ENCODE results near the gene TRPM1.

Gene TRPM1

DNA sequence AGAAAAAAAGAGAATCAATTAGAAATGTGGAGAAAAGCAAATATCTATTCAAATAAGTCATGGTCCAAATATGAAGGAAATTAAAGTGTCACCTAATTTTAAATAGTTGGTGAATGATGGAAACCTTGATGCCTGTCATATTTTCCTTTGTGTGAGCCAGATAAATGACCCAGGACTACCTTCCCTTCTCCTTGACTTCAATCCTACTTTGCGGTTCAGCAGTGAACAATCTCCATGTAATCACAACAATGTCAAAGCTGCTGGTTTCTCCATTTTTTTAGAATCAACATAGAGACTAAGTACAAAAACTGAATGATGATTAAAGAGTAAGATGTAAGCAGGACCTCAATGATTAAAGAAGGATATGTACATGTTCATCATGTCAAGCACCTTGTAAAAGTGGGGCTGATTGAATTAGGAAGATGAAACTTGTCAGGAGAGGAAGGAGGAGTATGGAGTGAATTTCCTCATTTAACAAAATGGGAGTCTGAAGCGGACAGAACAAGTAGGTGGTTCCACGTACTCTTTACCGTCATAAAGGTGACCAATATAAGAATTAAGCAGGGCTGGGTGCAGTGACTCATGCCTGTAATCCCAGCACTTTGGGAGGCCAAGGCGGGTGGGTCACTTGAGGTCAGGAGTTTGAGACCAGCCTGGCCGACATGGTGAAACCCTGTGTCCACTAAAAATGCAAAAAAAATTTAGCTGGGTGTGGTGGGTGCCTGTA, 43.1 kb downstream of the TRPM1 start:
- Histone ChIP-seq H3K9ac (ENCODE audit: low read depth in 1 of 2, low read length in 2 of 2) (no peak overlapping the region), H3K9me3 (ENCODE audit: control insufficient read depth in 2 of 2, low read length in 2 of 2) (no peaks in the 10 kb centered on the region), H3K4me1 (ENCODE audit: control insufficient read depth in 2 of 2, insufficient read depth in 2 of 2, low read length in 2 of 2) (no peaks in the 10 kb centered on the region), H3K36me3 (ENCODE audit: control insufficient read depth in 2 of 2, insufficient read depth in 2 of 2, low read length in 2 of 2) (no peaks in the 10 kb centered on the region), H3K27me3 (ENCODE audit: control insufficient read depth in 2 of 2, insufficient read depth in 2 of 2, low read length in 2 of 2) (no peaks in the 10 kb centered on the region), H3K27ac (ENCODE audit: low read depth in 2 of 2, low read length in 2 of 2) (no peak overlapping the region), H3K4me3 (ENCODE audit: low read length in 2 of 2) (no peak overlapping the region)

DNA sequence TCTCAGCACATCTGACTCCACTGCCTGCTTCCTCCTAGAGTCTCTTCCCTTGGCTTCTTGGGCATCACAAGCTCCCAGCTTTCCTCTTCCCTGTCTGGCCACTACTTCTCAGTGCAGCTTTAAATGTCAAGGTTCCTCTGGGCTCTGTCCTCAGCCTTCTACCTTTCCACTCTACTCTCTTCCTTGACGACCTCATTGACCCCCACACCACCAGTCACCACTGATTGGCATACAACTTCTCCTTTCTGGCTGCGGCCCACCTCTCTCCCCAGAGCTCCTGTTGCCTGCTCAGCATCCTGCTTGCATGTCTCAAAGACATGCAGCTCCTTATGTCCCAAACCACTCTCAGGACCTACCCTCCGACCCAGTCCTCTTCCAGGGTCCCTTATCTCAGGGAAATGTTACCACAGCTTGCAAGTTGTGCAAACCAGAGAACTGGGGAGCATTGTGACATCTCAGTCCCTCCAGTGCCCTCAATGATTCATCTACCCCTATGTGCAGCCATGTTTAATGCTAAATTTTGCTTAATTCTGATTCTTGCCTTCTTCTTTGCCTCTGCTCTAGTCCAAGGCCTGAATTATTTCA, 49.9 kb downstream of the TRPM1 start:
- H3K4me3 ChIP-seq (ENCODE audit: low read length in 2 of 2): no peak overlapping the region
- H3K27ac ChIP-seq (ENCODE audit: low read depth in 2 of 2, low read length in 2 of 2): no peak overlapping the region
- H3K36me3 ChIP-seq (ENCODE audit: control insufficient read depth in 2 of 2, insufficient read depth in 2 of 2, low read length in 2 of 2): no peaks in the 10 kb centered on the region
- H3K9ac ChIP-seq (ENCODE audit: low read depth in 1 of 2, low read length in 2 of 2): no peak overlapping the region
- no peaks in the 10 kb centered on the region for H3K27me3 ChIP-seq (ENCODE audit: control insufficient read depth in 2 of 2, insufficient read depth in 2 of 2, low read length in 2 of 2)
- H3K9me3 ChIP-seq (ENCODE audit: control insufficient read depth in 2 of 2, low read length in 2 of 2): no peaks in the 10 kb centered on the region
- no peaks in the 10 kb centered on the region for H3K4me1 ChIP-seq (ENCODE audit: control insufficient read depth in 2 of 2, insufficient read depth in 2 of 2, low read length in 2 of 2)

DNA sequence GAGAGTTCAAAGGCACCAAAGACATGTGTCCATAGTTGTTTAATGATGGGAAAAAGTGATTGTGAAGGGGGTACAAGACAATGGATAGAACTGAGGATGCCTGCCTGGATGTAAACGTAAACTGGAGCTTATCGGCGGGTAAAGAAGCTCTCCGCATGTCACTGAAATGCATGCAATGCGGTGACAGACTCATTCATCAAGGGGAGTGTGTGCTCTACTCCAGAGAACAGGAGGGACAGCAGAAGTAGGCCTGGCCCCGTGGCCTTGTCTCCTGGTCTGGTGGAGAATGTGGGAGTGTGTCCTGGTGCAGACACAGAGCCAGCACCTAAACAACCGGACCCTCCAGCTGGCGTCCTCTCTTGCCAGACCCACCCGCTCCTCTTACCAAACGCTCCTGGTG, 50.6 kb downstream of the TRPM1 start:
- Histone ChIP-seq H3K4me3 (ENCODE audit: low read length in 2 of 2) (no peak overlapping the region), H3K27me3 (ENCODE audit: control insufficient read depth in 2 of 2, insufficient read depth in 2 of 2, low read length in 2 of 2) (no peaks in the 10 kb centered on the region), H3K9me3 (ENCODE audit: control insufficient read depth in 2 of 2, low read length in 2 of 2) (no peaks in the 10 kb centered on the region), H3K4me1 (ENCODE audit: control insufficient read depth in 2 of 2, insufficient read depth in 2 of 2, low read length in 2 of 2) (no peaks in the 10 kb centered on the region), H3K36me3 (ENCODE audit: control insufficient read depth in 2 of 2, insufficient read depth in 2 of 2, low read length in 2 of 2) (no peaks in the 10 kb centered on the region), H3K9ac (ENCODE audit: low read depth in 1 of 2, low read length in 2 of 2) (no peak overlapping the region), H3K27ac (ENCODE audit: low read depth in 2 of 2, low read length in 2 of 2) (no peak overlapping the region)

DNA sequence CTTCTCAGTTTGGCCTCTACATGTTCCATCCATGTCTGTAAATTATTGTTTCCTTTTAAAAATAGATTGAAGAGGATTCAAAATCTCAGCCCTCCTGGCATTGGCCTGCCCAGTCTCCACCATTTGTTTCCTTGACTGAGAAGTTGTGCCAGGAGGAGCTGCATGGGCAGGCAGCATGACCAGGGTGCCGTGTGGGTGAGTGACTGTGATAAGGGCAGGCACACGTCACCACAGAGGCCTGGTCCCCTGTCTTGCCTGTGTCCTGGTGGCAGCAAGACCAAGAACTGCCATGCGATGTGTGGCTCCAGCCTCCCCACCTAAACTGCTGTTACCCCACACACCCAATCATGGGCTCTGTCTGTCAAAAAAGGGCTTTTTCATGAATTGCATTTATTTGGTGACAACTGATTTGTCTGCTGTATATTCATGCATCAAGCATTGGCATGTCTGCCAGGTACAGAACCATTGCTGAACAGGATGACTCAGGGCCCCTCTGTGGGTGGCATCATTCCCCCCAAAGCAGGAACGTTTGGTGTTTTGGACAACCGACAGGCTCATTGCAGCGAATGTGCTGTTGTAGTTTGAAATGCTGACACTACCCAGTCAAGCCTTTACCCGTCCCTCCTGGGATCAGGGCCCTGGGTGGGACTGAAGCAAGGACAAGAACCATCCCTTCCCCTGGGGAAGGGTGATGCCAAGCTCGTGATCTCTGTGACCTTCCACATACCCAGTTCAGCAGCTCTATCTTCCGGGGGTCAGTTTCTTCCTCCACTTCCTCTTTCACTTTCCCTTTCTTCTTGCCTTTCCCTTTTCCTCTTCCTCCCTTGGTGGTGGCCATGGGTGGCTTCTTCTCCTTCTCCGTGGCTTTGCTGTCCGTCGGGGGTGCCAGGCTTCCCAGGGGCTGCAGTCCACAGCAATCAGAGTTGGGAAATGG, 51.6 kb downstream of the TRPM1 start:
- Histone ChIP-seq H3K9me3 (ENCODE audit: control insufficient read depth in 2 of 2, low read length in 2 of 2) (no peaks in the 10 kb centered on the region), H3K27me3 (ENCODE audit: control insufficient read depth in 2 of 2, insufficient read depth in 2 of 2, low read length in 2 of 2) (no peaks in the 10 kb centered on the region), H3K36me3 (ENCODE audit: control insufficient read depth in 2 of 2, insufficient read depth in 2 of 2, low read length in 2 of 2) (no peaks in the 10 kb centered on the region), H3K27ac (ENCODE audit: low read depth in 2 of 2, low read length in 2 of 2) (no peak overlapping the region), H3K9ac (ENCODE audit: low read depth in 1 of 2, low read length in 2 of 2) (no peak overlapping the region), H3K4me3 (ENCODE audit: low read length in 2 of 2) (no peak overlapping the region), H3K4me1 (ENCODE audit: control insufficient read depth in 2 of 2, insufficient read depth in 2 of 2, low read length in 2 of 2) (no peaks in the 10 kb centered on the region)

DNA sequence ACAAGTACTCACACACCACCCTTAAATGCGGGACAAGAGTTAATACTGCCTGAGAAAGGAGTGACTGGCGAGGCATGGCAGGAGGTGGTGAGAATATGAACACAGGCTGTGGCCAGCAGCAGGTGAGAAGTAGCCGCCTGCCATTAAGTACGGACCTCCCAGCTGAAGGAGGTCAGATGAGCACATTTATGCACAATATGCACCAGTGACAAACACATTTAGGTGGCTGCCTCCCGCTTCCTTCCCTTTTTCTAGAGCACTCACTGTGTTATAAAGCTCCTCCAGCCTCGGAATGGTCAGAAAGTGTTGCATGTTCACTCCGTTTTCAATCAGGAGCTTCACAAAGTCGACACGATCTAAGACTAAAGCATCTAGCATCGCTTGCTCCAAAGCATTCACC, 52.4 kb downstream of the TRPM1 start:
- no peaks in the 10 kb centered on the region for H3K4me1 ChIP-seq (ENCODE audit: control insufficient read depth in 2 of 2, insufficient read depth in 2 of 2, low read length in 2 of 2)
- no peaks in the 10 kb centered on the region for H3K36me3 ChIP-seq (ENCODE audit: control insufficient read depth in 2 of 2, insufficient read depth in 2 of 2, low read length in 2 of 2)
- no peaks in the 10 kb centered on the region for H3K9me3 ChIP-seq (ENCODE audit: control insufficient read depth in 2 of 2, low read length in 2 of 2)
- no peak overlapping the region for H3K4me3 ChIP-seq (ENCODE audit: low read length in 2 of 2)
- no peak overlapping the region for H3K9ac ChIP-seq (ENCODE audit: low read depth in 1 of 2, low read length in 2 of 2)
- no peak overlapping the region for H3K27ac ChIP-seq (ENCODE audit: low read depth in 2 of 2, low read length in 2 of 2)
- no peaks in the 10 kb centered on the region for H3K27me3 ChIP-seq (ENCODE audit: control insufficient read depth in 2 of 2, insufficient read depth in 2 of 2, low read length in 2 of 2)

DNA sequence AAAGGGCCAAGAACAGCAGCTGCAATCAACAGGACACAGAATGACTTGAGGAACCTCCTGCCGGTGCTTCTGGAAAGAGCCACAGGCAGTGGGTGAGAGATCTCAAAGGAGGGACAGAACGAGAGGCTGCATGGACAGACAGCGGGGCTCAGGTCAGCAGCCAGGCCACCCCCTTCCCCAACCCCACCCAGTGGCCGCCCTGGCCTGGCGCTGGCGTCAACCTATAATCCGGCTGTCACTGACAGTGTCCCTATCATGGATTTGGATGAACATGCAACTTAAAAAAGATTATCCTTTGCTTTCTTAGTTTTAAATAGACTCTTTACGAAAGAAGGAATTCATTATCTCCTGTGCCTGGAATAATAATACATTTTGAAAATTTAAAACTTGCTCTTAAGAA, 54.1 kb downstream of the TRPM1 start:
- no peaks in the 10 kb centered on the region for H3K9me3 ChIP-seq (ENCODE audit: control insufficient read depth in 2 of 2, low read length in 2 of 2)

DNA sequence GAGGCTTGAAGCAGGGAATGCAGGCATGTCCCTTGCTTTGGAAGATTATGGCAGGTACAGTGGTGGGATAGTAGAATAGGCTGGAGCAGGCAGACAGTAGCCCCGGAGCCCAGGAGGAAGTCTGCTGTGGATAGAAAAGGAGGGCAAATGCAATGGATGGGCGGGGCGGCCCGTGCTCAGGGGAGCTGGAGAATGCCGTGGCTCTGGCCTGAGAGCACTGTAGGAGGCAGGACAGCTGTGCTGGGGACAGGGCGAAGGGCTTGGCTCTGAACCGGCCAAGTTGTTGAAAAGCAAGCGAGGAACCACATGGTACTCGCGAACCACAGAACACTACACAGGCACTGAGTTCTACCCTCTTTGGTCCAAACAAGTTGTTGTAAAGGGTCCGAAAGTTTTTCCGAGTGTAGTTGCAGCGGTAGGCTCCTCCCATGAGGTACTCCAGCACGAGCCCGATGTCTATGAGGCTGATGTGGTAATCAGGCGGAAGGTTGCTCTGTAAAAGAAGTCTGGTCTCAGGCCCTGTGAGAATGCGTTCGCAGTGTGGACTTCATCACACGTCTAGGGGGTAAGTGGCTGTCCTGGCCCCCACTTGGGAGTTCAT, 54.7 kb downstream of the TRPM1 start:
- Histone ChIP-seq H3K9ac (ENCODE audit: low read depth in 1 of 2, low read length in 2 of 2) (no peak overlapping the region), H3K9me3 (ENCODE audit: control insufficient read depth in 2 of 2, low read length in 2 of 2) (no peaks in the 10 kb centered on the region), H3K4me1 (ENCODE audit: control insufficient read depth in 2 of 2, insufficient read depth in 2 of 2, low read length in 2 of 2) (no peaks in the 10 kb centered on the region), H3K36me3 (ENCODE audit: control insufficient read depth in 2 of 2, insufficient read depth in 2 of 2, low read length in 2 of 2) (no peaks in the 10 kb centered on the region), H3K4me3 (ENCODE audit: low read length in 2 of 2) (no peak overlapping the region), H3K27ac (ENCODE audit: low read depth in 2 of 2, low read length in 2 of 2) (no peak overlapping the region), H3K27me3 (ENCODE audit: control insufficient read depth in 2 of 2, insufficient read depth in 2 of 2, low read length in 2 of 2) (no peaks in the 10 kb centered on the region)

More for the DNA sequence above, 54.1 kb downstream of the TRPM1 start:
- Histone ChIP-seq H3K4me1 (ENCODE audit: control insufficient read depth in 2 of 2, insufficient read depth in 2 of 2, low read length in 2 of 2) (no peaks in the 10 kb centered on the region), H3K9ac (ENCODE audit: low read depth in 1 of 2, low read length in 2 of 2) (no peak overlapping the region), H3K4me3 (ENCODE audit: low read length in 2 of 2) (no peak overlapping the region), H3K36me3 (ENCODE audit: control insufficient read depth in 2 of 2, insufficient read depth in 2 of 2, low read length in 2 of 2) (no peaks in the 10 kb centered on the region), H3K27ac (ENCODE audit: low read depth in 2 of 2, low read length in 2 of 2) (no peak overlapping the region), H3K27me3 (ENCODE audit: control insufficient read depth in 2 of 2, insufficient read depth in 2 of 2, low read length in 2 of 2) (no peaks in the 10 kb centered on the region)

DNA sequence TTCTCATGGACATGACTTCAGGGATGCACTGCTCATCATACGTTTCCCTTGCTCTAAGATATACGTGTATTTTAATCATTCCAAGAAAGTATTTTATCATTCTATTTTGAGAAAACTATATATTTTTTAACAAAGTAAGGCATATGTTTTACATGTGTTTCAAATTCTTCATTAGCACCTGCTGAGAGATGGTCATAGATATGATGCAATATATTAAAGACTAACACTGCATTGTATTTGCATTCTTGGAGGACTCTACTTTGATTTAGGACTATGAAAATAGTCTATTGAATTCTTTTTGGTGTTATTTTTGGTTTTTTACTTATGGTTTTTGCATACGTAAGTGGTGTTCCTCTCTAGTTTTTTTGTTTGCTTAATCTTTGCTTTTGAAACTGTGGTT, 55.9 kb downstream of the TRPM1 start:
- Histone ChIP-seq H3K4me1 (ENCODE audit: control insufficient read depth in 2 of 2, insufficient read depth in 2 of 2, low read length in 2 of 2) (no peaks in the 10 kb centered on the region), H3K9ac (ENCODE audit: low read depth in 1 of 2, low read length in 2 of 2) (no peak overlapping the region), H3K4me3 (ENCODE audit: low read length in 2 of 2) (no peak overlapping the region), H3K27ac (ENCODE audit: low read depth in 2 of 2, low read length in 2 of 2) (no peak overlapping the region), H3K9me3 (ENCODE audit: control insufficient read depth in 2 of 2, low read length in 2 of 2) (no peaks in the 10 kb centered on the region), H3K27me3 (ENCODE audit: control insufficient read depth in 2 of 2, insufficient read depth in 2 of 2, low read length in 2 of 2) (no peaks in the 10 kb centered on the region), H3K36me3 (ENCODE audit: control insufficient read depth in 2 of 2, insufficient read depth in 2 of 2, low read length in 2 of 2) (no peaks in the 10 kb centered on the region)

DNA sequence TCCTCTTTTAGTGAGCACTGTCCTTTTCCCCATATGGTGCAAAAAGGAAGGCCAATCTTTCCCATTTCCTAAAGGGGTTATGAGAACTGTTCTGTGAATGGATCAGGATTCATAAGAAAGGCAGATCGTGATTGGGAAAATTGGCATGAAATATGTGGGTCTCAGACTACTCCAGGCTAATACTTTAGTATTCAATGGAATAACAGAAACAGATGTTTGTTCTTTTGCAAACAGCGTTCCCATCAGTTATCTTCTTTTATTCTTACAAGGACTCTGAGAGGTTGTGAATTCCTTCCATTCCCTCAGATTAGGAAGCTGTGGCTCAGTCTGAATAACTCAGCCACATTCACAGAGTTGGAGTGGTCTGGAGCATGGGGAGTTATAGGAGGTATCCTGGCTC, 58.8 kb downstream of the TRPM1 start:
- no peak overlapping the region for H3K9ac ChIP-seq (ENCODE audit: low read depth in 1 of 2, low read length in 2 of 2)
- no peaks in the 10 kb centered on the region for H3K4me1 ChIP-seq (ENCODE audit: control insufficient read depth in 2 of 2, insufficient read depth in 2 of 2, low read length in 2 of 2)
- H3K9me3 ChIP-seq (ENCODE audit: control insufficient read depth in 2 of 2, low read length in 2 of 2): no peaks in the 10 kb centered on the region
- H3K27me3 ChIP-seq (ENCODE audit: control insufficient read depth in 2 of 2, insufficient read depth in 2 of 2, low read length in 2 of 2): no peaks in the 10 kb centered on the region
- H3K36me3 ChIP-seq (ENCODE audit: control insufficient read depth in 2 of 2, insufficient read depth in 2 of 2, low read length in 2 of 2): no peaks in the 10 kb centered on the region
- no peak overlapping the region for H3K4me3 ChIP-seq (ENCODE audit: low read length in 2 of 2)
- no peak overlapping the region for H3K27ac ChIP-seq (ENCODE audit: low read depth in 2 of 2, low read length in 2 of 2)

DNA sequence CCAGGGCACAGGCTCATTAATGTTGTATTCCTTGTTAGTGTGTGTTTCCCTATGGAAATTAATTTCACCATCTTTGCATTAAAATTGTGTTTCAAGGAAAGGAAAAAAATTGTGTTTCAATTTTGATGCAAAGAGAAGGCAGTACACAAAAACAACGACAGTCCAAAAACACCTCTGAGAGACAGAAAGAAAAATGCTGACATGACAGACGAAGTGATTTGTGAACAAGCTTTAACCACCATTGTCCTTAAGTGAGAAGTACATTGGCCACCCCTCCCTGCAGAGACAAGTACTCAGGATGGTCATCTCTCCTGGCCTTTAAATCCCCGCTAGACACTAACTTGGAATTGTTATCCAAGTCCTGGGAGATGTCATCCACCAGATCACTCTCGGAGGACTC, 59.9 kb downstream of the TRPM1 start:
- Histone ChIP-seq H3K4me1 (ENCODE audit: control insufficient read depth in 2 of 2, insufficient read depth in 2 of 2, low read length in 2 of 2) (no peaks in the 10 kb centered on the region), H3K36me3 (ENCODE audit: control insufficient read depth in 2 of 2, insufficient read depth in 2 of 2, low read length in 2 of 2) (no peaks in the 10 kb centered on the region), H3K9me3 (ENCODE audit: control insufficient read depth in 2 of 2, low read length in 2 of 2) (no peaks in the 10 kb centered on the region), H3K27me3 (ENCODE audit: control insufficient read depth in 2 of 2, insufficient read depth in 2 of 2, low read length in 2 of 2) (no peaks in the 10 kb centered on the region), H3K27ac (ENCODE audit: low read depth in 2 of 2, low read length in 2 of 2) (no peak overlapping the region), H3K4me3 (ENCODE audit: low read length in 2 of 2) (no peak overlapping the region), H3K9ac (ENCODE audit: low read depth in 1 of 2, low read length in 2 of 2) (no peak overlapping the region)
